ENCODE results near the gene LINC00632.

DNA sequence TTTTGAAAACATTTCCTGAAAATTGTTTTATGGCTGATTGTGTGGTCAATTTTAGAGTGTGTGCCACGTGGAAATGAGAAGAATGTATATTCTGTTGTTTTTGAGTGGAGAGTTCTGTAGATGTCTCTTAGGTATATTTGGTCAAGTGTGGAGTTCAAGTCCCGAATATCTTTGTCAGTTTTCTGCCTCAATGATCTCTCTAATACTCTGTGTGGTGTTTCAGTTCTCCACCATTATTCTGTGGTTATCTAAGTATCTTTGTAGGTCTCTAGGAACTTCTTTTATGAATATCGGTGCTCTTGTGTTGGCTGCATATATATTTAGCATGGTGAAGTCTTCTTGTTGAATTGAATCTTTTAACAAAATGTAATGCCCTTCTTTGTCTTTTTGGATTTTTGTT lies 113.3 kb downstream of the LINC00632 start:
- no peak for TF ChIP-seq CTCF (IDR thresholded peaks at IDR 0.05)
- no peak for TF ChIP-seq POLR2A (IDR thresholded peaks at IDR 0.05)
- TF ChIP-seq EP300 (IDR thresholded peaks at IDR 0.05) = no peak
- TF ChIP-seq POLR2AphosphoS5 (IDR thresholded peaks at IDR 0.05) = no peak

Data from stomach (tissue), 4 donors.